Activated CD8-positive, alpha-beta memory T cell treated with anti-CD3 and anti-CD28 coated beads, Interleukin-2, amount 50 U/mL, for 4 hours (primary cell): ENCODE data around the gene TBC1D17.

Experiments
- DNase-seq: peaks from one replicate; pipeline ENCODE4 v3.0.0-alpha.2; 2020

The TBC1D17 gene

DNA sequence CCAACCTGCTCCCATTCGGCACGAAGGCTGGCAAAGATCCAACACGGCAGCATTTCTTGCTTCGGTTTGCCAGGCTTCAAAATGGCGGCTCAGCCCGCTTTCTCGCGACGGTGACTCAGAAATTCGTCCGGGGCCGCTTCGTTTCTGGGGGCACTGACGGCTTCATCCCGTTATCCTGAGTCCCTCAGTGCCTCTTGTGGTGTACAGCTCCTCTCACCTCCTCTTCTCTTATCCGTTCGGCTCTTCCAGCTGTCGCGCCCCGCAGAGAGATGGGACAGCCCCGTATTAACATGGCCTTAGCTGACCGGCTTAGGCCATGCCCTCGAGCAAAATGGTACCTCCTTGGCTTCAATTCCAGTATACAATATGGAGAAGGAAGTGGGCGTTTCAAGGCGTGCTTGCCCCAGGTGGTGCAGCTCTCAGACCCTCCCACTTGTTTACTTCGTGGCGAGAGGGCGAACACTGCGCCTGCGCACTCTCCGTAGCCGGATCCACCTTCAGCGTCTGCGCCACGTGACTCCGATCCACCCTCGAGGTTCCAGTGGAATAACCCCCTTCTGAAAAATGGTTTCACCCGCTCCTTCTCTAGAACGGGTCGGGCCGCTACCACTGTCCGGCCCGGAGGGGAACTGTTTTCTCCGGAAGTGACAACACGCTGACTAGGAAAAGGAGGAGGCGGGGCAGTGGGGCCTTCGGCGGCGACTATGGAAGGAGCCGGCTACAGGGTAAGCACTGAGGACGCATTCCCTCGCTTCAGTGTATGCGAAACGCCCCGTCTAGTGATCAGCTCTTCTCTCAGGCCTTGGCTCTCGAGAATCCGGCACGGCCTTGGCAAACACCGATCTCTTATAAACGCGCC is at the start of gene TBC1D17, which contains the start of gene AKT1S1:
Gene TBC1D17, plus strand, starts transcription at position 683 of the 859 bp plus-strand sequence. Its CDS starts 22 bp downstream, at position 705.
Gene AKT1S1, minus strand, starts transcription at position 336 of the 859 bp plus-strand sequence. CDS start 4,060 bp downstream, outside the sequence.
- DNase-seq = peak; percentile 96

DNA sequence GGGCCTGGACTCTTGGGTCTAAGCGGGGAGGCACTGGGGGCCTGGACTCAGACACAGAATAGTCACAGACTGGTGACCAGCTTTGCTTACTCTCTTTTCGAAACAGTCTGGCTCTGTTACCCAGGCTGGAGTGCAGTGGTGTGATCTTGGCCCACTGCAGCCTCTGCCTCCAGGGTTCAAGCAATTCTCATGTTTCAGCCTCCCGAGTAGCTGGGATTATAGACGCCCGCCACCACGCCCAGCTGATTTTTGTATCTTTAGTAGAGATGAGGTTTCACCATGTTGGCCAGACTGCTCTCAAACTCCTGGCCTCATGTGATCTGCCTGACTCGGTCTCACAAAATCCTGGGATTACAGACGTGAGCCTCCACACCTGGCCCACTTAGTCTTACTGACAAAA is 48.3 kb upstream of the TBC1D17 start:
- DNase-seq = no peak

DNA sequence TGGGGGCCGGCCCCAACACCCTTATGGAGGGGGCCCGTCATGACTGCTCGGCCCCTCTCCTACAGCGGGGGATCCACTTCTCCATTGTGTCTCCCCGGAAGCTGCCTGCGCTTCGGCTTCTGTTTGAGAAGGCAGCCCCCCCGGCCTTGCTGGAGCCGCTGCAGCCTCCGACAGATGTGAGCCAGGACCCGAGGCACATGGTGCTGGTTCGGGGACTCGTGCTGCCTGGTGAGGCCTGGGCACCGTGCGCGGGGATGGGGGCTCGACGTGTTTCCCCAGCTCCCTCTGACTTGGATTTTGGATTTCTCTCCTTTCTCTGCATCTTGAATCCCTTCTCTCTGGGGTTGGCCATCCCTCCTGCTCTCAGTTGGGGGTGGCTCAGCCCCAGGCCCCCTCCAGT is 47.8 kb upstream of the TBC1D17 start:
- no peak for DNase-seq

DNA sequence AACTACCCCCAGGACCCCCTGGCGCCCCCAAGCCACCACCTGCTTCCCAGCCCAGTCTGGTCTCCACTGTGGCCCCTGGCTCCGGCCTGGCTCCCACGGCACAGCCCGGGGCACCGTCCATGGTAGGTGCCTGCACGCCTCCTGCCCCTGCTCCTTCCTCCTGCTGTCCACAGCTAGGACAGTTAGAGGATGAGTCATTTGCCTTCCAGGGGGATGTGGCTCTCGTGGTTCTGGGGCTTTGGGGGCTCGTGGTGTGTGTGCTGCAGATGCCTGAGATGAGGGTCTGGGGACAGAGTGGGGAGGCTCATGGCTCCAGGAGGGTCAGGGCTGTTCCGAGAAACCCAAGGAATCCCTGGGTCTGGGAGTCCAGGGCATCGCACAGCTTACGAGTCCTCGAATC is 46.7 kb upstream of the TBC1D17 start:
- no peak for DNase-seq

DNA sequence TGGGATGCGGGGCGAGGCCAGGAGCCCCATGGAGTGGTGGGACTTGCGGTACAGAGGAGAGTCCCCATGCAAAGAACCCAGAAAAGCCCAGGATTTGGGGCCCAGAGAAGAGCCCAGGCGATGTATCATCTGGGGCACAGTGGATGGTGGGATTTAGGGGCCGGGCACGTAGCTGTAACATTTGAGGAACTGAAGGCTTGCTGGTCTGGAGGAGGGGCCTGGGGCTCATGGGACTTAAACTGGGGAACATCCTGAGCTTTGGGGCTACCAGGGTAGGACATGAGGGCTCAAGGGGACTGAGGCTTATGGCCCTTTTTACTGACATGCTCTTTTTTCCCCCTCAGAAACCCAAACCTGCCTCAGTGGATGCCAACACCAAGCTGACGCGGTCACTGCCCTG is 45.9 kb upstream of the TBC1D17 start:
- no peak for DNase-seq

DNA sequence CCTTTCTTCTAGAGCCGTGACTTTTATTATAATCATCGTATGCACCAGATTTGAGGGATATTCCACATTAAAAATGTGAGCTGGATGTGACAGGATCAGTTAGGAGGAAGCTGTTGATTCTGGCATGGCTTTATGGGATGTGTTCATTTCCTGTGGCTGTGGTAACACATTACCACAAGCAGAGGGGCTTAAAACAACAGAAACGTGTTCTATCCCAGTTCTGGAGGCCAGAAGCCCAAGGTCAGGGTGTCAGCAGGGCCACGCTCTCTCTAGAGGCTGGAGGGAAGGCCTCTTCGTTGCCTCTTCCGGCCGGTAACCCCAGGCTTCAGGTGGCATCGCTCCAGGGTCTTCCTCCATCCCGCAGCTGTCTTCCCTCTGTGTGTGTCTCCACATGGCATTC is 44.9 kb upstream of the TBC1D17 start:
- DNase-seq = no peak

DNA sequence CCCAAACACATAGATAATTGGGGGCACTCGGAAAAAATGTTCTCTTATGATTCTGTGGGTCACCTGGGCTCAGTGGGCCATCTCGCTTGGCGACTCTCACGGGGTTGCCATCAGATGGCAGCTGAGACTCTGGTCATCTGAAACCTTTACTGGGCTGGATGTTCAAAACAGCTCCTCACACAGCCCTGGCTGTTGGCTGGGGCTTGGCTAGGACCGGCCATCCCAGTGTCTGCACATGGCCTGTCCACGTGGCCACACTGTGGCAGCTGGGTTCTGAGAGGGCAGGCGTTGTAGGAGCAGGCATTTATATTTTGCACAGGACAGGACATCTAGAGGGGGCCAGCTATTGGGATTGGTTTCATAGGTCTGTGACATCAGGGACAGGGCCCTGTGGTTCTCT is 43.9 kb upstream of the TBC1D17 start:
- DNase-seq = no peak

DNA sequence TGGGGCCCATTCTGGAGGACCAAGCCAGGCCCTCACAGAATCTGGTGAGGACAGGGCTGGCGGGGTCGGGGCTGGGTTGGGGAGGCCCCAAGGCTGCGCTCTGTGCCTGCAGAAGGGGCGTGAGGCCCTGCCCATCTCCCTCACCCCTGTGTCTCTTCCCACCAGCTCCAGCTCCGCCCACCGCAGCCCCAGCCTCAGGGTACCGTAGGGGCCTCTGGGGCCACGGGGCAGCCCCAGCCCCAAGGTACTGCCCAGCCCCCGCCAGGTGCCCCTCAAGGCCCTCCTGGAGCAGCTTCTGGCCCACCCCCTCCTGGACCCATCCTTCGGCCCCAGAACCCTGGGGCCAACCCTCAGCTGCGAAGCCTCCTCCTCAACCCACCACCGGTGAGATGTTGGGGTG is 41.9 kb upstream of the TBC1D17 start:
- DNase-seq = no peak

DNA sequence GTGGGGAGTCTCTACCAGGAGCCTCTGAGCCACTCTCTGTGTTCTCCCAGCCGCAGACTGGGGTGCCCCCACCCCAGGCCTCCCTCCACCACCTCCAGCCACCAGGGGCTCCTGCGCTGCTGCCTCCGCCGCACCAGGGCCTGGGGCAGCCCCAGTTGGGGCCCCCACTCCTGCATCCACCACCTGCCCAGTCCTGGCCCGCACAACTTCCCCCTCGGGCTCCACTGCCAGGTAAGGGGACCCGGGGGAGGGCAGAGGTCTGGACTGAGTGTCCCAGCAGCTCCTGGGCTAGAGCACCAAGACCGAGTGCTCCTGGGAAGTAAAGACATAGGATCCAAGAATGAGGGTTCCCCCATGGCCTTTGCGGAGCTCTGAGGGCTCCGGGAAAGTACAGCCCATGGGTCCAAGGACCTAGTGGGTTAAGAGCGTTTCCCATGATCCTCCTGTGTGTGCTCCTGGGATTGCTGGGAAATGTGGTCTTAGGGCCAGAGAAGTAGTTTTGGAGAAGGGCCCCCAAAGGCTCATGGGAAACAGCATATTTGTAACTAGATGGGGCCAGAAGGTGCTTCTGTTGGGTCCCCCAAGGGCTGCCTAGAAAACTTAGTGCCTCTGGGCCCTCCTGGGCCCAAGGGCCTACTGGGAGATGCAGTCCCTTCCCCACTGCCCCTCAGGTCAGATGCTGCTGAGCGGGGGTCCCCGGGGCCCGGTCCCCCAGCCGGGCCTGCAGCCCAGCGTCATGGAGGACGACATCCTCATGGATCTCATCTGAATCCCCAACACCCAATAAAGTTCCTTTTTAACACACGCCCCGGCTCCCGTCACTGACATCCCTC is 41.1 kb upstream of the TBC1D17 start:
- DNase-seq = no peak

DNA sequence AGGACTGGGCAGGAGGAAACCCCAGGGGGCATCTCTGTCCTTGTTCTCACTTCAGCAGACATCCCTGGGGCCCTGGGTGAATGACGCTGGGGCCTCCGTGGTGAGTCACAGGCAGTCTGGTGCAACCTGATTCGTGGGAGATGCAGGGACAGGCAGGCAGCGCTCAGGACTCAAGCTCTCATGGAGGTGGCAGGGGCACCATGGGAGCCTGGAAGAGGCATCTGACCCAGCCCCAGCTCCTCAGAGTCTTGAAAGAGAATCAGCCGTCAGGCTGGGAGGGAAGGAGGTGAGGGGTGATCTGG is 40.5 kb upstream of the TBC1D17 start:
- no peak for DNase-seq

DNA sequence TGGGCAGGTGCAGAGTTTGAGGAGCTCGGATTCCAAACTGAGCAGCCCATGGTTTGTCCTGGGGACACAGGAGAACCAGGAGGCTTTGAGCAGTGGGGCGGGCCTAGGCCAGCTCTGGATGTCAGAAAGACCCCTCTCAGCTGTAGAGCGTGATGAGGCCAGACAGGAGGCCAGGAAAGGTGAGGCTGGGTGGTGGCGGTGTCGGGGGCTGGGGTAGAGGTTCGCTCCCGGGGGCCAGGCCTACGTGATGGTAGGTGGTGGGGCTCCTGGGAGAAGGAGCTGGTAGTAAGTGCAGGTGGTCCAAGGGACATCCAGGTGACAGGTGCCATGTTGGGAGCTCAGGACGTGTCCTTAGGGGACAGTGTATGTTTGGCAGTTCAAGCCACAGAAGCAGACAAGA is 40.1 kb upstream of the TBC1D17 start:
- no peak for DNase-seq

DNA sequence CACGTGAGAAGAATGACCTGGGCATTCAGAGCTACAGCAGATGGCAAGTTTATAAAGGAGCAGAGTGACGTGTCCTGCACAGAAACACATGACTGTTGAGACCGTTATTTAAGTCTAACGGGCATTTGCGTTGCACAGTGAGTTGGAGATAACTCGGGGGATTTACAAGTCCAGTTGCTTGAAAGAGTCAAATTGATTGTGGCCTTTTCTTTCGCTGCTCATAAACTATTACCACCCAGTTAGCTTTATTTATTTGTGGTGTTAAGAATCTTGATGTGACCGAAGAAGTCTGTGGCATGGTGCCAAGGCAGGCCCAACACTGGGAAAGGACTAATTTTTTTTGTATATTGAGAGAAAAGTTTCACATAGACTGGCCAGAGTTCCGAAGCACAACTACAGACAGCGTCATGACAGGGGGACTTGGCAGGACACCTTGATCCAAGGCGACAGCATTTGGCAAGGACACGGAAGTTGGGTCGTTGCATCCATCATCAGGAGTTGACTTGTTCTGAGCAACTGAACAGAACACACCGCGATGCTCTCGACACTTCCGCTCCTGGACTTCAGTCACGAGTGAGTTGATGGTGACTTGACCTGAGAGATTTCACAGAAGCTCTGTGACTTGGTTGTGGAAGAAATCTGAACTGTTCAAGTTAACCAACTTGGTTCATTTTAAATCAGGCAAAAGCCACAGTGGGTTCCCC is 38.5 kb upstream of the TBC1D17 start:
- no peak for DNase-seq

DNA sequence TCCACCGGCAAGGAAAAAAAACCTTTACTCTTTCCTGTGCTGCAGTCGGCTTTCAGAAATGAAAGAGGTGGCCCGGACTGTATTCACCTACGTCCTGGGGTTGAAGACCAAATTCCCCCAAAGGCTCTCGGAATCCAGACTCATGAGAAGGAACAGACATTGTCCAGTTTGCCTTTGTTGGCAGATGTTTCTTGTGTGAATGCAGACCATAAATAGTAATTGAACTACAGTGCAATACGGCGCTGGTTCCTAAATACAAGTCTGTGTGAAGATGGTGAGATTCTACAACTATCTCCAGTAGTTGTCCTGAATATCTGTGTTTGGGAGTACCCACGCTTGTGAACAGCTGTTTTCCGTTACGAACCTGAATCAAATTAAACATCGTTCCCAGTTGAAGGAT is 37.8 kb upstream of the TBC1D17 start:
- no peak for DNase-seq

DNA sequence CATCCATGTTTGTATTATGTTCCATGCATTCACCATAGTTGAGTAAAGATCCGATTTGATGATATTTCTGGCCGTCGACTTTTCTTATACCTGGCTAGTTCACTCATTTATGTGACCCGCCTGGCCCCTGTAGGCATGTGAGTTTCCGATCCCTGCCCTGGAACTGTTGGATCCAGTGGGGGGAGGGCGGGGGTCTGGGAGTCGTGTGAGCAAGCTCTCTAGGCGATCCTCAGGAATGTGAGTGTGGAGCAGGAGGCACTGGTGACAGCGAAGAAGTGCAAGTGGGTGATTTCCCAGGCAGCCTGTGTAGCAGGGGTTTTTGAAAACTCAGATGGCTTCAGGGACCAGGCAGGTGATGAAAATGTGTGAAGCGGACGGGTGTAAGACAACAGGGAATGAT is 37.2 kb upstream of the TBC1D17 start:
- no peak for DNase-seq

DNA sequence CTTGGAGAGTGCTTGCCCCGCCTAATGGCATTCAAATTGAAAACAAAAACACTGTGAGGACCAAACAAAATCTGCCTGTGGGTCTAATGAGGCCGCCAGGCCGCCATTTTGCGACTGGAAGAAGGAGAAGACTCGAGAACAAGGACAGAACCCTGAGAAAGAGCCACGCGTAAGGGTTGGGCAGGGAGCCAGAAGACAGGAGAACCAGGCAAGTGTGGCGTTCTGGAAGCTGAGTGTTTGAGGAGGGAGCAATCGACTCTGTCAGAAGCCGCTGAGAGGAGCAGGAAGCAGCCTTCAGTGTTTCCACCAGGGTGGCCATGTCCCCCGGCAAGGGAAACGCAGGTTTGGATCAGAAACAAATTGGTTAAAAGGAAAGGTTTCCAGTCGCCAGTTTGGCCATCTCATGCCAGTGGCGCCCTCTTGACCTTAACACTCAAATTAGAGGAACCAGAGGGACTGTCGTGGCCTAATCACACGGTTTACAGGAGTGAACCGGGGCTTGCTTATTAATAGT is 36.7 kb upstream of the TBC1D17 start:
- DNase-seq = no peak

DNA sequence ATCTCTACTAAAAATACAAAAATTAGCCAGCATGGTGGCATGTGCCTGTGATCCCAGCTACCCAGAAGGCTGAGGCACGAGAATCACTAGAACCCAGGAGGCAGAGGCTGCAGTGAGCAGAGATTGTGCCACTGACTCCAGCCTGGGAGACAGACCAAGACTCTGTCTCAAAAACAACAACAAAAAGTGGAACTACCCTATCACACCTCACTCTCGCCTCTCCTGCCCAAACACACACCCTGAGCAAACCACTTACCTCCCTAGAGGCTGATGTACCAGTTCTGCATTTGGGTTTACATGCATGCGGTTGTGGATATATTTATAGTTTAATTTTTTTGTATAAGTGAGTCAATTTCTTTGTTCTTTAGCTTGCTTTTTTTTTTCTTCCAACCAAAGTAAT is 34.2 kb upstream of the TBC1D17 start:
- no peak for DNase-seq

DNA sequence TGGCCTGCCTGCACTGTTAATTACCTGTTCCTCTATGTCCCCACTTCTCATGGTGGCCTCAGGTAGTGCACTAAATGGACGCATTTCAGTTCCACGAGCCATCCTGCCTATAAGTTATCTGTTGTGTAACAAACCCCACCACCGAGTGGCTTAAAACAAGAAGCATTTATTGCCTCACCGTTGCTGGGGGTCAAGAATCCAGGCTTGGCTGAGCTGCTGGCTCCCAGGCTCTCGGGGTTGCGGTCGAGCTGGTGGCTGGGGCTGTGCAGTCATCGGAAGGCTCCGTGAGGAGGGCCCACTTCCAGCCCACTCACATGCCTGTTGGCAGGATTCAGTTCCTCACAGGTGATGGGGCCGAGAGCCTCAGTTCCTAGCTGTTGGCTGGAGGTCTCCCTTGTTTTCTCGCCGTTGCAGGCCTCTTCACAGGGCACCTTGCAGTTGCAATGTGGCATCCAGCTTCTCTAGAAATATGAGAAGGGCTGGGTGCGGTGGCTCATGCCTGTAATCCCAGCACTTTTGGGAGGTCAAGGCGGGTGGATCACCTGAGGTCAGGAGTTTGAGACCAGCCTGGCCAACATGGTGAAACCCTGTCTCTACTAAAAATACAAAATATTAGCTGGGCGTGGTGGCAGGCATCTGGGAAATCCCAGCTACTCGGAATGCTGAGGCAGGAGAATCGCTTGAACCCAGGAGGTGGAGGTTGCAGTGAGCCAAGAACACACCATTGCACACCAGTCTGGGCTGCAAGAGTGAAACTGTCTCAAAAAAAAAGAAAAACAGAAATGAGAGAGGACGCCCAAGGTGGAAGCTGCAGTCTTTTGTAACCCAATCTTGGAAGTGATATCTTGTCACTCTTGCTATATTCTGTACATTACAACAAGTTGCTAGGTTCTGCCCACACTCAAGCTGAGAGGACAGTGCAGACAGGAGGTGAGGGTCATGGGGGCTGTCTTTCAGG is 33.1 kb upstream of the TBC1D17 start:
- no peak for DNase-seq

DNA sequence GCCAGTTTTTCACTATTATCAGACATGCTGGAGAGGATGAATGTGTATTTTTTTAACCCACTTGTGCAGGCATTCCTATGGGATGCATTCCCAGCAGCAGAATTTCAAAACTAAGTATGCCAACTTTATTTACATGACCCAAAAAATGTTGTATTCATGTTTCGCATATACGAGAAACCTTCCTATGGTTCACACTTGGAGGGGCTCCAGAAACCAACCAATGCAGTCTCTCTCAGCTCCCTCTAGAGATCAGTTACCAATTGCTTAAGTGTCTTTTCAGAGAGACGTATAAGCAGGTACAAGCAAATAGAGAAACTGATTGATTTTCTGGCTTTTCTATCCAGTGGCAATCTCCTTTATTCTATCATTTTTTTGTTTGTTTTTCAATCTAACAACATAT is 32.1 kb upstream of the TBC1D17 start:
- no peak for DNase-seq

DNA sequence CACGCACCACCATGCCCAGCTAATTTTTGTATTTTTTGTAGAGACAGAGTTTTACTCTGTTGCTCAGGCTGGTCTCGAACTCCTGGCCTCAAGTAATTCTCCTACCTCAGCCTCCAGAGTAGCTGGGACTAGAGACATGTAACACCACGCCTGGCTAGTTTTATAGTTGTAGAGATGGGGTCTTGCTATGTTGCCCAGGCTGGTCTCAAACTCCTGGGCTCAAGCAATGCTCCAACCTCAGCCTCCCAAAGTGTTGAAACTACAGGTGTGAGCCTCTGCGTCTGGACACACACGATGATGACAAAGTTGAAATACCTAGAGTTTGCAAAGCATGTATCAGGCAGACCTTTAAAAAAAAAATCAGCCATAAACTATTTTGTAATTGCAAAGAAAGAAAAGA is 31.1 kb upstream of the TBC1D17 start:
- no peak for DNase-seq

DNA sequence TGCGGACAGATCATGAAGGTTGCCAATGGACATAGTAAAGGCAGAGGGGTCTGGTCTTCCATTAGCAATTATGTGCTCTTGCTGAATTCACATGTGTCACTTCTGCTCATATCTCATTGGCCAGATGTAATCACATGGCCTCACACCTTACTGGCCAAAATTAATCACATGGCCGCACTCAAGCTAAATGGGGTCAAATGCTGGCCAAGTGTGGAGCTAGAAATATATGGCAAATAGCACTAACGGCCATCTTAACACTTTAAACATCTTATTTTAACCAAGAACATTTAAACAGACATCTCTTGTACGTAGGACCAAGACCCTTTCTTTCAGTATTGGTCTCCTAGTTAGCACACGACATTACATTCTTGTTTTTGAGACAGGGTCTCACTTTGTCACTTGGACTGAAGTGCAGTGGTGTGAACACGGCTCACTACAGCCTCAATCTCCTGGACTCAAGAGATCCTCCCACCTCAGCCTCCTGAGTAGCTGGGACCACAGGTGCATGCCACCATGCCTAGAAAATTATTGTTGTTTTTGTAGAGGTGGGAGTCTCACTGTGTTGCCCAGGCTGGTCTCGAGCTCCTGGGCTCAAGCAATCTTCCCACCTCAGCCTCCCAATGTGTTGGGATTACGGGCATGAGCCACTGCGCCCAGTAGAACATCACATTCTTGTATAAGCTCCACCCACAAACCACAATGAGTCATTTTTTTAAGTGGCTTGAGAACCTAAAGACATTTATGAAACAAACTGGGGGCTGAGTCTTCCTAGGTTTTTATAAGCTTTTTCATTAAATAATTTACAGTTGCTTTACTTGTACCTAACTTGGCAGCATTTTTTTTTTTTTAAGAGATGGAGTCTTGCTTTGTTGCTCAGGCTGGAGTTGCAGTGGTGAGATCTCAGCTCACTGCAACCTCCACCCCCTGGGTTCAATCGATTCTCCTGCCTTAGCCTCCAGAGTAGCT is 29.5 kb upstream of the TBC1D17 start:
- DNase-seq = no peak

DNA sequence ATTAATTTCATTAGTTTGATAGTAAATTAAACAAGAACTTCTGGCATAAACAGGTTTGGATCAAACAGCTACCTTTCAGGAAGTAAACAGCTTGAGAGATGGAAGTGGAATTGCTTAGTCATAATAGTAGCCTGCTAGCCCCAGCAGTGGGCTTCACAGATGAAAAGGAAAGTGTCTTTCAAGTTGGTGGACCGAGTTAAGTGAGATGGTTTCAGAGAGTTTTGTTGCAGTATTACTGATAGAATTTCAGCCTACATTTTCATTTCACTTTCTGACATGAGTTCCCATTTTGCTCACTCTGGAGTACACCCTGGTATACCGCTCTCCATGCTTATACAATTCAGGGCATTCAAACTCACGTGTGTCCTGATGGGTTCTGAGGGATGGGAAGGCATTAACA is 28.6 kb upstream of the TBC1D17 start:
- DNase-seq = no peak
